ENCODE data around the gene PAPPA. TPM values are rescaled to one million over a fixed set of nuclear protein-coding genes. Genes with fewer than 3 reads are reported as not detected.

Gene PAPPA
- total RNA-seq, 3 donors from 2014 or later (not counting 1 experiment from before 2014, with no cell fraction given): not detected

DNA sequence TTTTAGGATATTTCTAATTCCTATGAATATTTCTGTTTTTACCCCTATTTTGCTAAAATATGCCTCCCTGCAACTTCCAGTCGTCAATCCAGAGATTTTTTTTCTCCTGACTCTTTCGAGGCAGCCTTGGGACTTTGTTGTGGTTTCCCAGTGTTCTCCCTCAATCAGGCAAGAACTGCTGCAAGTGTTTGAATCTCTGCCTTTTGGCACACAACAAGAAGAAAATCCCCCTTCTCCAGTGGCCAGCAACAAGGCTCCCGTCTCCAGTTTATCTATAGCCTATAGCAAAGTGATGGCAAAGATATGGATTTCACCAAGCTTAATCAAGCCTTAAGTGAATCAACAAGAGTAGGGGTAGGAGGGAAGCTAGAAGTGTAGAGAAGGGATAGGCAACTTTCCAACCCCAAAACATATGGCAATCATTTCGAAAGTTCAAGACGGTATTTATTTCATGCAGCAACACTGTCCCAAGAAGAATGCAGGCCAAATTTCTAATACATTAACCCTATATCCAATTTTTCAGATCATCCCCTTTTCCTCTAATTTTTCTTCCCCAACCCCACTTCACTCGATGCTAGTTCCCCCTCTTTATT, 37.7 kb upstream of the PAPPA start:
- intact Hi-C loops (cut with micrococcal nuclease): no loop called here
- Histone ChIP-seq H3K4me1 (ENCODE audit: control insufficient read depth, insufficient read depth, low read length) (no peaks in the 10 kb centered on the region), H3K9me3 (ENCODE audit: control insufficient read depth, insufficient read depth, low read length) (no peaks in the 10 kb centered on the region), H3K27ac (ENCODE audit: low read length) (no peak overlapping the region), H3K27me3 (ENCODE audit: control insufficient read depth, insufficient read depth, low read length) (no peaks in the 10 kb centered on the region), H3K4me3 (ENCODE audit: low read length) (no peak overlapping the region), H3K36me3 (ENCODE audit: control insufficient read depth, insufficient read depth, low read length) (no peaks in the 10 kb centered on the region)
- Mint-ChIP-seq H3K27me3 (ENCODE audit: low read depth in 2 of 2) (no peaks in the 10 kb centered on the region), H3K36me3 (peaks cover under 1% of the 10 kb centered on the region), H3K4me1 (no peaks in the 10 kb centered on the region), H3K27ac (no peak overlapping the region), H3K4me3 (no peak overlapping the region), H3K9me3 (peaks cover 6 to 8% of the 10 kb centered on the region in 2 donors)
- ATAC-seq: no peak
- TF ChIP-seq, protein P1, sequence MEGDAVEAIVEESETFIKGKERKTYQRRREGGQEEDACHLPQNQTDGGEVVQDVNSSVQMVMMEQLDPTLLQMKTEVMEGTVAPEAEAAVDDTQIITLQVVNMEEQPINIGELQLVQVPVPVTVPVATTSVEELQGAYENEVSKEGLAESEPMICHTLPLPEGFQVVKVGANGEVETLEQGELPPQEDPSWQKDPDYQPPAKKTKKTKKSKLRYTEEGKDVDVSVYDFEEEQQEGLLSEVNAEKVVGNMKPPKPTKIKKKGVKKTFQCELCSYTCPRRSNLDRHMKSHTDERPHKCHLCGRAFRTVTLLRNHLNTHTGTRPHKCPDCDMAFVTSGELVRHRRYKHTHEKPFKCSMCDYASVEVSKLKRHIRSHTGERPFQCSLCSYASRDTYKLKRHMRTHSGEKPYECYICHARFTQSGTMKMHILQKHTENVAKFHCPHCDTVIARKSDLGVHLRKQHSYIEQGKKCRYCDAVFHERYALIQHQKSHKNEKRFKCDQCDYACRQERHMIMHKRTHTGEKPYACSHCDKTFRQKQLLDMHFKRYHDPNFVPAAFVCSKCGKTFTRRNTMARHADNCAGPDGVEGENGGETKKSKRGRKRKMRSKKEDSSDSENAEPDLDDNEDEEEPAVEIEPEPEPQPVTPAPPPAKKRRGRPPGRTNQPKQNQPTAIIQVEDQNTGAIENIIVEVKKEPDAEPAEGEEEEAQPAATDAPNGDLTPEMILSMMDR (IDR thresholded peaks at IDR 0.05): no peak
- DNase-seq: no peak
- 74% methylated on average over 6 of the region's 6 CpGs for WGBS (ENCODE audit: insufficient coverage)

GRCh38 chr9:116116393-116116792, 37.2 kb upstream of the PAPPA start:
- H3K9me3 ChIP-seq (ENCODE audit: control insufficient read depth, insufficient read depth, low read length): no peaks in the 10 kb centered on the region
- H3K4me3 ChIP-seq (ENCODE audit: low read length): no peak overlapping the region
- no peak overlapping the region for H3K27ac ChIP-seq (ENCODE audit: low read length)
- DNase-seq: no peak
- no peak for ATAC-seq
- H3K27me3 Mint-ChIP-seq (ENCODE audit: low read depth in 2 of 2): no peaks in the 10 kb centered on the region
- H3K36me3 ChIP-seq (ENCODE audit: control insufficient read depth, insufficient read depth, low read length): no peaks in the 10 kb centered on the region
- intact Hi-C loops (cut with micrococcal nuclease): no loop called here
- H3K9me3 Mint-ChIP-seq: peaks cover 9 to 11% of the 10 kb centered on the region in 2 donors
- H3K36me3 Mint-ChIP-seq: peaks cover 6% of the 10 kb centered on the region
- no peaks in the 10 kb centered on the region for H3K4me1 ChIP-seq (ENCODE audit: control insufficient read depth, insufficient read depth, low read length)
- no peak overlapping the region for H3K4me3 Mint-ChIP-seq
- H3K27ac Mint-ChIP-seq: no peak overlapping the region
- no peaks in the 10 kb centered on the region for H3K4me1 Mint-ChIP-seq
- no peaks in the 10 kb centered on the region for H3K27me3 ChIP-seq (ENCODE audit: control insufficient read depth, insufficient read depth, low read length)
- TF ChIP-seq, protein P1 (IDR thresholded peaks at IDR 0.05): no peak

DNA sequence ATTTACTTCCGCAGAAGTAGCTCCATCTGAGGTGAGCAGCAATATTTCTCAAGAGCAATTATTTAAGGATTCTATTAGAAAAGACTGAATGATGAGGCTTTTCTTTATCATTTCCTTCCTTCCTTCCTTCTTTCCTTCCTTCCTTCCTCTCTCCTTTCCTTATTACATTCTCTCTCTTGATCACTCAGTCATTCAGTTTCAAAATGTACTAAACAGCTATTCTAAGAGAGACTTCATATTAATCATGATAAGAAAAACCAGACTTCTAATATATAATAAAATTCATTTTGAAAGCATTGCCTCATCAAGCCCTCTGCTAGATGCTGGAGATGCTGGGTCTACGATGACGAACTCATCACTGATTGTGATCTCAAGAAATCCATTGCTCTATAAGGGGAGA, 30.4 kb upstream of the PAPPA start:
- Mint-ChIP-seq H3K27ac (no peak overlapping the region), H3K4me1 (no peaks in the 10 kb centered on the region), H3K36me3 (peaks cover 13% of the 10 kb centered on the region), H3K4me3 (no peak overlapping the region), H3K27me3 (ENCODE audit: low read depth in 2 of 2) (no peaks in the 10 kb centered on the region), H3K9me3 (peaks cover 12 to 18% of the 10 kb centered on the region in 2 donors)
- Histone ChIP-seq H3K27ac (ENCODE audit: low read length) (no peak overlapping the region), H3K4me3 (ENCODE audit: low read length) (no peak overlapping the region), H3K9me3 (ENCODE audit: control insufficient read depth, insufficient read depth, low read length) (no peaks in the 10 kb centered on the region), H3K4me1 (ENCODE audit: control insufficient read depth, insufficient read depth, low read length) (no peaks in the 10 kb centered on the region), H3K36me3 (ENCODE audit: control insufficient read depth, insufficient read depth, low read length) (no peaks in the 10 kb centered on the region), H3K27me3 (ENCODE audit: control insufficient read depth, insufficient read depth, low read length) (no peaks in the 10 kb centered on the region)
- WGBS (ENCODE audit: insufficient coverage): 83% methylated on average over 2 of the region's 3 CpGs
- ATAC-seq (no peak), DNase-seq (no peak)
- intact Hi-C loops (cut with micrococcal nuclease): no loop called here
- TF ChIP-seq, protein P1 (IDR thresholded peaks at IDR 0.05): no peak

DNA sequence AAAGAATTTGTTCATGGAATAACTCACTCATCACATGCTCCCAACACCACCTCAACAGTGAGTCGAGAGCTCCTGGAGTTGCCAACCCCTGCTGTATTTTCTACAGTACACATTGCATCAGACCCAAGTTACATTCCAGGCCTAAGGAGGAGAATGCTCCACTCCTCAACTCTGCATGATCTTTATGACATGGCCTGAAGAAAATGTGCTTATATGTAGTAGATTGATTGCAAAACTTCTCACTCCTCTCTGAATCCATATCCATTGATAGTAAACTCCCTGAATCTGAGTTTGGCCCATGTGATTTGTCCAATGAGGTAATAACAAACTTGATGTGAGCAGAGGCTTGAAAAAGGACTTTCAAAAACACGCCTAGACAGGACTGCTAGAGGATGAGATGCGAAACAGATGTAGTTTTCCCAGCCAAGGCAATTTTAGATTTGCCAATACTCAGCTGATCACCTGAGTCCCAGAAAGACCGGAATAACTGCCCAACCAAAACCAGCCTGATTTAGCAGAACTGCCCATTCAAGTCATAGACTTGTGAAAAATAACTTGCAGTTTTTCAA, 29.0 kb upstream of the PAPPA start:
- H3K27me3 Mint-ChIP-seq (ENCODE audit: low read depth in 2 of 2): no peaks in the 10 kb centered on the region
- no peak overlapping the region for H3K27ac Mint-ChIP-seq
- DNase-seq (no peak), ATAC-seq (no peak)
- H3K36me3 Mint-ChIP-seq: peaks cover 13% of the 10 kb centered on the region
- Histone ChIP-seq H3K4me1 (ENCODE audit: control insufficient read depth, insufficient read depth, low read length) (no peaks in the 10 kb centered on the region), H3K27ac (ENCODE audit: low read length) (no peak overlapping the region), H3K36me3 (ENCODE audit: control insufficient read depth, insufficient read depth, low read length) (no peaks in the 10 kb centered on the region), H3K9me3 (ENCODE audit: control insufficient read depth, insufficient read depth, low read length) (no peaks in the 10 kb centered on the region), H3K27me3 (ENCODE audit: control insufficient read depth, insufficient read depth, low read length) (no peaks in the 10 kb centered on the region), H3K4me3 (ENCODE audit: low read length) (no peak overlapping the region)
- WGBS (ENCODE audit: insufficient coverage): 74% methylated on average over 4 of the region's 4 CpGs
- H3K9me3 Mint-ChIP-seq: peaks cover 14 to 18% of the 10 kb centered on the region in 2 donors
- H3K4me3 Mint-ChIP-seq: no peak overlapping the region
- intact Hi-C loops (cut with micrococcal nuclease): no loop called here
- TF ChIP-seq, protein P1 (IDR thresholded peaks at IDR 0.05): no peak
- H3K4me1 Mint-ChIP-seq: no peaks in the 10 kb centered on the region
